Endothelial cell of umbilical vein (primary cell): ENCODE results near the gene LAD1. TPM values are rescaled to one million over a fixed set of nuclear protein-coding genes. Genes with fewer than 3 reads are reported as not detected.

Experiments
- BruUV-seq: library from RNA; stranded (reverse); fragments of 400-500 nt; replicated peaks from 2 replicates; lab custom pipeline; 2021; lab: Mats Ljungman, UMichigan
- CTCF ChIA-PET: fragments of 300-600, 350-600 bp; sonication (Branson Sonifier 250); formaldehyde crosslinking; loops from one replicate; lab custom pipeline; 2021; ENCODE audit warnings: antibody characterized with exemption, inconsistent platforms; lab: Charles Lee
- POLR2A ChIA-PET: fragments of 300-600, 350-600 bp; sonication (Branson Sonifier 250); formaldehyde crosslinking; loops from one replicate; lab custom pipeline; 2021; ENCODE audit warnings: antibody characterized with exemption, inconsistent platforms; lab: Charles Lee
- DNase-seq: peaks from one replicate; pipeline ENCODE4 v3.0.0-alpha.2; 2011; ENCODE audit warnings: low read depth, low spot score
- FAIRE-seq: peaks from 2 replicates; lab custom pipeline; 2011; peaks lifted over from hg19 to GRCh38; lab: Jason Lieb, UNC
- H2AFZ ChIP-seq: 2 replicates; pipeline ENCODE4 v1.6.0; 2012; ENCODE audit warnings: low read depth, low read length, control low read depth, inconsistent platforms
- H3K27ac ChIP-seq: 2 replicates; pipeline ENCODE4 v1.5.1; 2011; ENCODE audit warnings: low read depth, mild to moderate bottlenecking, control low read depth, low read length, moderate library complexity; ENCODE audit not compliant: insufficient read depth
- H3K27me3 ChIP-seq, 2 experiments: 2 replicates each; pipeline versions ENCODE4 v1.6.0 to v1.6.1; 2011; ENCODE audit warnings: low read length in 2 of 2, mixed read lengths in 1 of 2; ENCODE audit not compliant: control insufficient read depth in 2 of 2, insufficient read depth in 2 of 2
- H3K36me3 ChIP-seq, 2 experiments: 2 replicates in 1 of 2; 3 replicates in 1 of 2; pipeline ENCODE4 v1.5.1; 2011; ENCODE audit warnings: low read length in 2 of 2, mild to moderate bottlenecking in 1 of 2, moderate library complexity in 1 of 2; ENCODE audit not compliant: control insufficient read depth in 2 of 2, insufficient read depth in 2 of 2; ENCODE audit errors: extremely low read depth in 1 of 2
- H3K4me1 ChIP-seq: 3 replicates; pipeline ENCODE4 v1.5.1; 2011; ENCODE audit warnings: mild to moderate bottlenecking, low read length; ENCODE audit not compliant: control insufficient read depth, insufficient read depth; ENCODE audit errors: extremely low read depth
- H3K4me2 ChIP-seq: 2 replicates; pipeline ENCODE4 v1.6.1; 2011; ENCODE audit warnings: low read length, control low read depth, mixed read lengths; ENCODE audit not compliant: insufficient read depth
- H3K4me3 ChIP-seq, 3 experiments: fragments of 200-600 bp in 1 of 3; sonication (generic), shearing (Covaris generic) in 1 of 3; replicated peaks in 1 of 3; 2 replicates each; pipeline ENCODE4 v1.5.1; 2011 to 2016; ENCODE audit warnings: control low read depth in 3 of 3, low read length in 3 of 3, mild to moderate bottlenecking in 2 of 3, inconsistent platforms in 1 of 3, low read depth in 1 of 3, moderate library complexity in 1 of 3; ENCODE audit not compliant: insufficient read depth in 1 of 3
- H3K79me2 ChIP-seq: 2 replicates; pipeline ENCODE4 v1.6.0; 2012; ENCODE audit warnings: low read length, inconsistent platforms; ENCODE audit not compliant: control insufficient read depth, insufficient read depth
- H3K9ac ChIP-seq: replicated peaks from 2 replicates; pipeline ENCODE3; 2011; ENCODE audit warnings: low read length, control low read depth; ENCODE audit not compliant: insufficient read depth; ENCODE audit errors: extremely low read depth
- H3K9me1 ChIP-seq: replicated peaks from 3 replicates; pipeline ENCODE4 v1.6.0; 2011; ENCODE audit warnings: mild to moderate bottlenecking, low read length; ENCODE audit not compliant: control insufficient read depth, insufficient read depth; ENCODE audit errors: extremely low read depth
- H3K9me3 ChIP-seq: replicated peaks from 2 replicates; pipeline ENCODE4 v1.5.1; 2012; ENCODE audit warnings: low read length, inconsistent platforms; ENCODE audit not compliant: control insufficient read depth, insufficient read depth
- H4K20me1 ChIP-seq: replicated peaks from 2 replicates; pipeline ENCODE3; 2011; ENCODE audit warnings: mild to moderate bottlenecking, low read length; ENCODE audit not compliant: control insufficient read depth, insufficient read depth; ENCODE audit errors: extremely low read depth
- EZH2 ChIP-seq: IDR thresholded peaks from 2 replicates; pipeline ENCODE4 v1.6.1; 2012; ENCODE audit warnings: borderline replicate concordance, low read depth, mild to moderate bottlenecking, moderate library complexity, low read length, inconsistent platforms; ENCODE audit not compliant: severe bottlenecking
- FOS ChIP-seq: IDR thresholded peaks from 2 replicates; pipeline ENCODE4 v1.6.1; 2011; ENCODE audit warnings: mild to moderate bottlenecking, low read length, moderate library complexity, borderline replicate concordance; ENCODE audit not compliant: insufficient read depth
- GATA2 ChIP-seq: IDR thresholded peaks from 2 replicates; pipeline ENCODE4 v1.7.0; 2011; ENCODE audit warnings: low read depth, mild to moderate bottlenecking, moderate library complexity, mixed read lengths, low read length; ENCODE audit not compliant: insufficient read length, insufficient read depth
- JUN ChIP-seq: IDR thresholded peaks from 2 replicates; pipeline ENCODE4 v1.6.1; 2011; ENCODE audit warnings: borderline replicate concordance, low read depth; ENCODE audit not compliant: insufficient read length, insufficient read depth
- MYC ChIP-seq: IDR thresholded peaks from one replicate; pipeline ENCODE4 v1.6.1; 2011; ENCODE audit warnings: mild to moderate bottlenecking, low read depth, low read length
- POLR2A ChIP-seq: IDR thresholded peaks from 2 replicates; pipeline ENCODE4 v1.6.1; 2012; ENCODE audit warnings: low read depth, mild to moderate bottlenecking, control low read depth, low read length
- POLR2AphosphoS5 ChIP-seq: IDR thresholded peaks from 2 replicates; pipeline ENCODE4 v1.6.1; 2012; ENCODE audit warnings: low read depth, mild to moderate bottlenecking, control low read depth, low read length, moderate library complexity; ENCODE audit not compliant: insufficient read depth
- dilution Hi-C: fragments of 300-500 bp; cut with MboI; formaldehyde crosslinking; loops from one replicate; pipeline ENCODE4 v1.15.0; 2019; ENCODE audit warnings: low sequenced_read_pairs; ENCODE audit not compliant: extremely low pct_ligation_motif_present
- intact Hi-C: fragments of 100-400 bp; cut with micrococcal nuclease; formaldehyde crosslinking; loops from one replicate; pipeline ENCODE4 v1.10.0; 2022
- polyA plus RNA-seq, 4 experiments: library from polyadenylated mRNA; depleted of rRNA in 3 of 4; stranded (reverse) in 3 of 4; unstranded in 1 of 4; fragments of >200 nt; gene quantifications; 2 replicates each; pipeline versions ENCODE4 v1.2.1 to v1.2.3, GENCODE V29; 2011 to 2012; ENCODE audit warnings: missing spikeins in 1 of 4
- total RNA-seq: library from RNA; stranded (reverse); gene quantifications from 2 replicates; pipeline ENCODE4 v1.2.3, GENCODE V29; 2021
- TF ChIP-seq, protein P1 (sequence below): IDR thresholded peaks from 2 replicates; pipeline ENCODE4 v1.6.1; 2011; ENCODE audit not compliant: insufficient read depth, insufficient read length
- TF ChIP-seq, protein P2 (sequence below), 2 donors: IDR thresholded peaks; 1 replicate in 1 of 2; 2 replicates in 1 of 2; pipeline ENCODE4 v1.5.1; 2011; ENCODE audit warnings: low read length in 2 of 2, mild to moderate bottlenecking in 2 of 2, moderate library complexity in 2 of 2, control low read depth in 1 of 2, inconsistent platforms in 1 of 2, low read depth in 1 of 2; ENCODE audit not compliant: insufficient read depth in 1 of 2; ENCODE audit errors: extremely low read depth in 1 of 2

LAD1 gene
- total and polyA plus RNA-seq, 2 donors (not counting 3 experiments of a cell fraction or from before 2014, with no cell fraction given), result not detected

DNA sequence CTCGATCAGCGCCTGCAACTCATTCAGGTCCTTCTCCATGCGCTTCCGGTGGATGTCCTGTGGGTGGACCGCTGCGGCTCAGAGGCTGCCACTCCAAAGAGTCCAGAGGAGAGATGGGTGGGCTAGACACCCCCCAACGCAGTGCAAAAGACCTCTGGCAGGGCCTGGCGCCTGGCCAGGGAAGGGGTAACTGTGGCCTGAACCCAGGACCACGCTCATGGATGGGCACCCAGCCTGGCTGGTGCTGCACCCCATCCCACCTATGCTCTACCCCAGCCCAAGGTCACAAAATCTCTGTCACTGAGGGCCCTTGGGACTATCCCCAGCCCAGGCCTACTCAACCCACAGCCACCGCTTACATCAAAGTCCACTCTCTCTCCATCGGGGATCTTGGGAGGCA is 33.9 kb downstream of the LAD1 start:
- intact Hi-C loops, result no loop called here
- Histone ChIP-seq H3K79me2 (no peaks in the 10 kb centered on the region), H3K4me3 (no peak overlapping the region), H2AFZ (no peak overlapping the region), H3K4me1 (no peaks in the 10 kb centered on the region), H3K9me1 (no peaks in the 10 kb centered on the region), H3K36me3 (no peaks in the 10 kb centered on the region), H3K9ac (no peak overlapping the region), H3K27me3 (peaks cover 0 to 4% of the 10 kb centered on the region in 2 experiments), H3K27ac (no peak overlapping the region), H3K9me3 (no peaks in the 10 kb centered on the region), H3K4me2 (no peak overlapping the region), H4K20me1 (no peaks in the 10 kb centered on the region)
- ChIA-PET POLR2A (no interaction called here), CTCF (interaction anchor here (1.3 to 1.8 kb wide), 3 partner anchors 18 to 111 kb away, joined by 3 to 4 read pairs (median 4); no protein-coding TSS in a partner anchor)
- TF ChIP-seq POLR2AphosphoS5 (no peak), JUN (no peak)
- dilution Hi-C loops, result no loop called here
- no peak for DNase-seq
- no peak for FAIRE-seq
- no TSS peak for BruUV-seq

DNA sequence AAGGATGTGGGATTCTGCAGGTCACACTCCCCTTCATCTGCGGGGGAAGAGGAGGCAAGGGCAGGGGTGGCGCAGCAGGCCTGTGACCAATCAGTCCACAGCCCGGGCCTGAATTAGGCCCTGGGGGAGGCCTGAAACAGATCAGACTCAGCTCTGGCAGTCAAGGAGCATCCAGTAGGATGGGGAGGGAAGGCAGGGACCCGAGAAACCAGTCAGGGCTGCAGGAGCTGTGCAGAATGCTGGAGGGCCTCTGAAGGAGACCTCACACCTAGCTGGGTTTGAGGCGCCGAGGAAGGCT is 34.4 kb downstream of the LAD1 start:
- no peaks in the 10 kb centered on the region for H3K36me3 ChIP-seq
- H3K27me3 ChIP-seq, result peaks cover 0 to 3% of the 10 kb centered on the region in 2 experiments
- H2AFZ ChIP-seq, result no peak overlapping the region
- no peak overlapping the region for H3K27ac ChIP-seq
- ChIA-PET CTCF (interaction anchor here (1.3 to 2.6 kb wide), 4 partner anchors 11 to 111 kb away, joined by 3 to 13 read pairs (median 4); no protein-coding TSS in a partner anchor), POLR2A (no interaction called here)
- no peak for FAIRE-seq
- H3K79me2 ChIP-seq, result no peaks in the 10 kb centered on the region
- dilution Hi-C loops (no loop called here), intact Hi-C loops (no loop called here)
- no peak overlapping the region for H3K9ac ChIP-seq
- no peak overlapping the region for H3K4me3 ChIP-seq
- TF ChIP-seq FOS (no peak), JUN (no peak), POLR2A (no peak), MYC (no peak), GATA2 (no peak), EZH2 (no peak), POLR2AphosphoS5 (no peak)
- TF ChIP-seq, protein P1, sequence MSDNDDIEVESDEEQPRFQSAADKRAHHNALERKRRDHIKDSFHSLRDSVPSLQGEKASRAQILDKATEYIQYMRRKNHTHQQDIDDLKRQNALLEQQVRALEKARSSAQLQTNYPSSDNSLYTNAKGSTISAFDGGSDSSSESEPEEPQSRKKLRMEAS, result no peak
- TF ChIP-seq, protein P2, sequence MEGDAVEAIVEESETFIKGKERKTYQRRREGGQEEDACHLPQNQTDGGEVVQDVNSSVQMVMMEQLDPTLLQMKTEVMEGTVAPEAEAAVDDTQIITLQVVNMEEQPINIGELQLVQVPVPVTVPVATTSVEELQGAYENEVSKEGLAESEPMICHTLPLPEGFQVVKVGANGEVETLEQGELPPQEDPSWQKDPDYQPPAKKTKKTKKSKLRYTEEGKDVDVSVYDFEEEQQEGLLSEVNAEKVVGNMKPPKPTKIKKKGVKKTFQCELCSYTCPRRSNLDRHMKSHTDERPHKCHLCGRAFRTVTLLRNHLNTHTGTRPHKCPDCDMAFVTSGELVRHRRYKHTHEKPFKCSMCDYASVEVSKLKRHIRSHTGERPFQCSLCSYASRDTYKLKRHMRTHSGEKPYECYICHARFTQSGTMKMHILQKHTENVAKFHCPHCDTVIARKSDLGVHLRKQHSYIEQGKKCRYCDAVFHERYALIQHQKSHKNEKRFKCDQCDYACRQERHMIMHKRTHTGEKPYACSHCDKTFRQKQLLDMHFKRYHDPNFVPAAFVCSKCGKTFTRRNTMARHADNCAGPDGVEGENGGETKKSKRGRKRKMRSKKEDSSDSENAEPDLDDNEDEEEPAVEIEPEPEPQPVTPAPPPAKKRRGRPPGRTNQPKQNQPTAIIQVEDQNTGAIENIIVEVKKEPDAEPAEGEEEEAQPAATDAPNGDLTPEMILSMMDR (IDR thresholded peaks at IDR 0.05; ENCODE audit: extremely low read depth in 1 of 2, insufficient read depth in 1 of 2, low read depth in 1 of 2, low read length in 2 of 2), result no peak
- DNase-seq, result no peak
- no peak overlapping the region for H3K4me2 ChIP-seq
- H3K9me1 ChIP-seq, result no peaks in the 10 kb centered on the region
- no peaks in the 10 kb centered on the region for H3K9me3 ChIP-seq
- H3K4me1 ChIP-seq, result no peaks in the 10 kb centered on the region
- BruUV-seq, result no TSS peak
- H4K20me1 ChIP-seq, result no peaks in the 10 kb centered on the region
